ENCODE results near the gene INO80C. TPM values are rescaled to one million over a fixed set of nuclear protein-coding genes. Genes with fewer than 3 reads are reported as not detected.

INO80C gene
- total RNA-seq, 4 donors from 2014 or later, result 2.8 to 11.9 (median 7.4) TPM

DNA sequence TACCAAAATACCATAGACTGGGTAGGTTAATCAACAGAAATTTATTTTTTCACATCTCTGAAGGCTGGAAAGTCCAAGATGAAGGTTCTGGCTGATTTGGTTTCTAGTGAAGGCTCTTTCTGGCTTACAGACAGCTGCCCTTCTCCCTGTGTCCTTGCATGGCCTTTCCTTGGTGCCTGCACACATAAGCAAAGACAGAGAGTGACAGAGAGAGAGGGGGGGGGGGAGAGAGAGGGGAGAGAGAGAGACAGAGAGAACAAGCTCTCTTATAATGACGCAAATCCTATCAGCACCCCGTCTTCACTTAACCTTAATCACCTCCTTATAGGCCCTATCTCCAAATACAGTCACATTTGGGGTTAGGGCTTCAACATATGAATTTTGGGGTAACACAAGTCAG, 53.9 kb downstream of the INO80C start:
- TF ChIP-seq, protein P1, sequence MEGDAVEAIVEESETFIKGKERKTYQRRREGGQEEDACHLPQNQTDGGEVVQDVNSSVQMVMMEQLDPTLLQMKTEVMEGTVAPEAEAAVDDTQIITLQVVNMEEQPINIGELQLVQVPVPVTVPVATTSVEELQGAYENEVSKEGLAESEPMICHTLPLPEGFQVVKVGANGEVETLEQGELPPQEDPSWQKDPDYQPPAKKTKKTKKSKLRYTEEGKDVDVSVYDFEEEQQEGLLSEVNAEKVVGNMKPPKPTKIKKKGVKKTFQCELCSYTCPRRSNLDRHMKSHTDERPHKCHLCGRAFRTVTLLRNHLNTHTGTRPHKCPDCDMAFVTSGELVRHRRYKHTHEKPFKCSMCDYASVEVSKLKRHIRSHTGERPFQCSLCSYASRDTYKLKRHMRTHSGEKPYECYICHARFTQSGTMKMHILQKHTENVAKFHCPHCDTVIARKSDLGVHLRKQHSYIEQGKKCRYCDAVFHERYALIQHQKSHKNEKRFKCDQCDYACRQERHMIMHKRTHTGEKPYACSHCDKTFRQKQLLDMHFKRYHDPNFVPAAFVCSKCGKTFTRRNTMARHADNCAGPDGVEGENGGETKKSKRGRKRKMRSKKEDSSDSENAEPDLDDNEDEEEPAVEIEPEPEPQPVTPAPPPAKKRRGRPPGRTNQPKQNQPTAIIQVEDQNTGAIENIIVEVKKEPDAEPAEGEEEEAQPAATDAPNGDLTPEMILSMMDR (IDR thresholded peaks at IDR 0.05; ENCODE audit: low read depth), result no peak

DNA sequence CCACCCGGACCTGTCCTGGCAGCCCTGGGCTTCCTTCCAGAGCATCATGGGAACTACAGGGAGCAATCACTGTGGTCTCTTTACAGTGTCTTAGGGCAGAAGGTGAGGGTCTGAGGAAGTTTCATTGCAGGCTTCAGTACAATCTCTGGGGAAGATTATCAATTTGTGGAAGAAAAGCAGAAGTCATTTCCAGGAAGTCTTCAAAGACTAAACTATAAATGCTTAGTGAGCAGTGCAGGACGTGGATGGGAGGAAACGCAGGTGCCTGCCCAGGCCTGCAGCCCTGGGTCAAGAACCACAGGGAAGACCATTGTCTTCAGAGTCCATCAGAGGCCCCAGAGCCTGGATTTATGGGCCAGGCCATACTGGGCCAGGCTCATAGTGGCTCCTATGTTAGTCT, 54.3 kb downstream of the INO80C start:
- TF ChIP-seq, protein P1 (IDR thresholded peaks at IDR 0.05; ENCODE audit: low read depth), result no peak

DNA sequence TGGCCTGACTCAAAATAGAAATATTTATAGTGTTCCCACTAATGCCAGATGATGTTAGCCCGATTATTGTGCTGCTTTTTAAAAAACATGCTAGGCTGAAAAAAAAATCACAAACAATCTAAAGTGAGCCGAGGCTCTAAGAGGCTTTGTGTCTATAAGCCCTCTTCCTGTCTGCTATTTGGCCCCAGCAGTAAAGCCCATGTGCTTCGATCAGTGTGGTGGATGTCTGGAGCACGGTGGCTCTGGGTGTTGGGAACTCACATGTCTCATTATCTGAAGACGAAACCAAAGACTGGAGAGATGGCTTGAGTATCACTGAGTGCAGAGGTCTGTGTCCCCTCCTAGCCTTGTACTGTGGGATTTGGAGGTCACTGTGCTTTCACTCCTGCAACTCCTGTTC, 55.1 kb downstream of the INO80C start:
- TF ChIP-seq, protein P1 (IDR thresholded peaks at IDR 0.05; ENCODE audit: low read depth), result no peak

DNA sequence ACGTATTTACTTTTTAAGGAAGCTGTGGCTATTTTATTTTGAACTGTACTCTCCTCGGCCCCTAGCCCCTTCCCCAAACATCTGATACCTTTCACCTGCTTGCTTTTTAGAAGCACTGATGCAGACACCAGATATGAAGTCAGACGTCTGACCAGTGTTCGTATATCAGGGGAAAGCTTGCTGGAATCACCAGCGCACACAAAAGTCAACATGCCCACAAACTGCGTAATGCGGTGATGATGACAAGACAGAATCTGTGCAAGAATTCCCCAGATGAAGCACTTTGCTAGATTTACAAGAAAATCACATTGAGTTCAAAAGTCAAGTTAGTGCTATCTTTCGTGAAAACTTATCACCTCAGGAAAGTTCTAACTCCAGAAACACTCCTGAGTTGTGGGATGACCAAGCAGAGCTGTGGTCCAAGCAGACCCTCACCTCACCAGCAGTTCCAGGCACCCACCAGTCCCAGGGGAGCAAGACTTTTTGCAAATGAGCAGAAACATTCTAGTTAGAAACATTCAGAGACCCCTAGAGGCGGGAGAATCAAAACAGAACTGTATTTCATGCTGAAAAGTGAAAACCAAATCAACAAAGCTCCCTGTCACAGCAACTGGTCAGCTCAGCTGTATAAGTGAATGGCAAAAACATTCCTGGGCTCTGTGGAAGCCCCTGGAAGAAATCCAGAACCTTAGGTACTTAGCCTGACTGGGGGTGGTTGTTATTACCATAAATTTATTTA, 55.7 kb downstream of the INO80C start:
- TF ChIP-seq, protein P1 (IDR thresholded peaks at IDR 0.05; ENCODE audit: low read depth), result no peak

DNA sequence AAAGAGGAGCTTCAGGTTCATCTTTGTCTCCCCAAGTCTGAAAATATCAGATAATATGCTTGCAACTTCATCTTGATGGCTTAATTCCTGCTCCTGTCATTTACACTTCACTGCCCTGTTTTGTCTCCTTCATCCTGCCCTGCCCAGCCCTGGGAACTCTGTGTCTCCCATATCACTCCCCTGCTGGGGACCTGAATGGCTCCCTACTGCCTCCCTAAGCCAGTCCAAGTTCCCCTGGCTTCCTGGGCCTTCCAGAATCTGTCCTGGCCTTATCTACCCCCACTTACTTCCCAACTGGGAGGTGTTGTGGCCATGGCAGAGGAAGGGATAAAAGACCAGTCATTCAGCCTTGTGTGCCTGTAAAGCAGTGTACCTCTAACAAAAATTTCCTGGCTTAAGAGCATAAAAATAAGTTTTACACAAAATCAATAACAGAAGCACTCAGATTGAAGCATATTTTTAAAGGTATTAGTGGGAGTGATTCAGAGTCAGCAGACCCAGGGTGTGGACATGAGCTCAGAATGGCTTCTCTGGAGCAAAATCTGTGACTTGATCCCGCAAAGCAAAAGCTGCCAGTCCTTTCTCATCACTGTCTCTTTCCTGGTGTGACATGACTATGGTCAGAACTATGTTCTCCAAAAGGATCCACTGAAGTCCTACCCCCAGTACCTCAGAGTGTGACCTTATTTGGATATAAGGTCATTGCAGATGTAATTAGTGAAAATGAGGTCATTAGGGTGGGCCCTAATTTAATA, 59.1 kb downstream of the INO80C start:
- TF ChIP-seq, protein P1 (IDR thresholded peaks at IDR 0.05; ENCODE audit: low read depth), result no peak

DNA sequence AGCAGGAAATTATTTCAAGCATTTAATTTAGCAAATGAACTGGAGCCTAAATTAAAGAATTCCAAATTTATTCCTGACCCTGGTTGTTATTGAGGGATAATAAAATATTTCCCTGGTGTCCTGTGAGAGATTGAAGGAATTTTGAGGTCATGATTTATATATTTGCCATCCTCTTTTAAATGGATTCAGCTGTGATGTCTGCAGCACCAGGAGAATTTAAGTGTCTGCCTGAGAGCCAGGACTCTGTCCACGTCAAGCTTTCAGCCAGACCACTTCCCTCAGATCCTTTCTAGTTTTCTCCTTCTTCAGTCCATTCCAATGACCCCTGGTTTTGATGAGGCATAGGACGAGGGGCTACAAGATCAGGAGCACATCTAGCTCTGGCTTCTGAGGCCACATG, 59.9 kb downstream of the INO80C start:
- TF ChIP-seq, protein P1 (IDR thresholded peaks at IDR 0.05; ENCODE audit: low read depth), result no peak

DNA sequence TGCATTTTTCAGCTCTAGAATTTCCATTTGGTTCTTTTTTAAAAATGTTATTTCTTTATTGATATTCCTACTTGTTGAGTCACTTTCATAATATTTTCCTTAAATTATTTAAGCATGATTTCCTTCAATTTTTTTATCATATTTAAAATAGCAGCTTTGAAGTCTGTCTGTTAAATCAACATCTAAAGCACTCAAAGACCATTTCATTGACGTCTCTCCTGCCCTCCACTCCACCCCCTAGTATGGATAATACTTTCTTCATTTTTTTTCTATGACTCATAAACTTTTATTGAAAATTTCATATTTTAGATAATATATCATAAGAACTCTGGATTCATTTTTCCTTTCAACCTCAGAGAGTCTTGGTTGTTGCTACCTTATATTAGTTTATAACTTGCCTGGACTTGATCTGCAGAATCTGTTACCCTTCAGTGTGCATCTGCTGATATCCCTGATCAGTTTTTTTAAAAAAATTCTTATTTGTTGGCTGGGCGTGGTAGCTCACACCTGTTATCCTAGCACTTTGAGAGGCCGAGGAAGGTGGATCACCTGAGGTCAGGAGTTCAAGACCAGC, 61.6 kb downstream of the INO80C start:
- TF ChIP-seq, protein P1 (IDR thresholded peaks at IDR 0.05; ENCODE audit: low read depth), result no peak

Measured in subcutaneous adipose tissue (tissue), 4 donors.